CD14-positive monocyte (primary cell): ENCODE measurements around the gene TOGARAM1. TPM values are rescaled to one million over a fixed set of nuclear protein-coding genes. Genes with fewer than 3 reads are reported as not detected.
A peak's percentile ranks its signal among the peaks of the same experiment; 100 is the strongest.

Experiments
- DNase-seq, 3 donors: peaks; one replicate each; pipeline ENCODE4 v3.0.0-alpha.2; 2011 to 2022
- H2AFZ ChIP-seq: 2 replicates; pipeline ENCODE4 v1.6.0; 2012; ENCODE audit warnings: mild to moderate bottlenecking, low read depth, low read length, inconsistent platforms; ENCODE audit not compliant: insufficient read depth, poor library complexity, severe bottlenecking
- H3K27ac ChIP-seq, 2 donors: 1 replicate in 1 of 2; 2 replicates in 1 of 2; pipeline ENCODE4 v1.5.1; 2012 to 2013; ENCODE audit warnings: low read length in 2 of 2, control low read depth in 1 of 2, inconsistent platforms in 1 of 2, low read depth in 1 of 2, mild to moderate bottlenecking in 1 of 2
- H3K27me3 ChIP-seq, 2 donors: one replicate each; pipeline versions ENCODE4 v1.6.0 to v1.6.1; 2011 to 2013; ENCODE audit warnings: low read length in 2 of 2; ENCODE audit not compliant: control insufficient read depth in 2 of 2, insufficient read depth in 2 of 2
- H3K36me3 ChIP-seq, 2 donors: replicated peaks in 1 of 2; 1 replicate in 1 of 2; 2 replicates in 1 of 2; pipeline versions ENCODE4 v1.5.1 to v1.6.1; 2012 to 2013; ENCODE audit warnings: low read length in 2 of 2, control low read depth in 1 of 2, inconsistent platforms in 1 of 2, mild to moderate bottlenecking in 1 of 2; ENCODE audit not compliant: insufficient read depth in 2 of 2, control insufficient read depth in 1 of 2
- H3K4me1 ChIP-seq, 2 donors: 1 replicate in 1 of 2; 2 replicates in 1 of 2; pipeline versions ENCODE4 v1.5.1 to v1.6.1; 2012 to 2013; ENCODE audit warnings: low read length in 2 of 2, control low read depth in 1 of 2, inconsistent platforms in 1 of 2, mild to moderate bottlenecking in 1 of 2, moderate library complexity in 1 of 2; ENCODE audit not compliant: insufficient read depth in 2 of 2, control insufficient read depth in 1 of 2
- H3K4me2 ChIP-seq: replicated peaks from 2 replicates; pipeline ENCODE3; 2012; ENCODE audit warnings: low read length, moderate library complexity, mild to moderate bottlenecking; ENCODE audit not compliant: poor library complexity, severe bottlenecking; ENCODE audit errors: extremely low read depth
- H3K4me3 ChIP-seq, 3 experiments: fragments of 200-600 bp in 1 of 3; sonication (generic) in 1 of 3; replicated peaks in 1 of 3; 1 replicate in 2 of 3; 2 replicates in 1 of 3; pipeline ENCODE4 v1.5.1; 2011 to 2013; ENCODE audit warnings: low read length in 3 of 3, mild to moderate bottlenecking in 3 of 3, control low read depth in 2 of 3, low read depth in 2 of 3, inconsistent platforms in 1 of 3, moderate library complexity in 1 of 3
- H3K79me2 ChIP-seq: 2 replicates; pipeline ENCODE4 v1.6.0; 2012; ENCODE audit warnings: mild to moderate bottlenecking, control low read depth, inconsistent platforms, low read length, moderate library complexity; ENCODE audit not compliant: insufficient read depth
- H3K9ac ChIP-seq: 2 replicates; pipeline ENCODE4 v1.6.0; 2017; ENCODE audit warnings: low read length, mild to moderate bottlenecking; ENCODE audit not compliant: insufficient read depth, poor library complexity, severe bottlenecking
- H3K9me3 ChIP-seq, 2 donors: replicated peaks in 1 of 2; 1 replicate in 1 of 2; 2 replicates in 1 of 2; pipeline versions ENCODE4 v1.5.1 to v1.6.1; 2012 to 2013; ENCODE audit warnings: low read length in 2 of 2, control low read depth in 1 of 2; ENCODE audit not compliant: control insufficient read depth in 1 of 2, insufficient read depth in 1 of 2
- H4K20me1 ChIP-seq: 2 replicates; pipeline ENCODE4 v1.6.0; 2012; ENCODE audit warnings: mild to moderate bottlenecking, low read length, control low read depth, moderate library complexity; ENCODE audit not compliant: insufficient read depth
- H3K27ac Mint-ChIP-seq, 7 donors: one replicate each; pipeline ENCODE4 v1.8.0; 2020; ENCODE audit warnings: mild to moderate bottlenecking in 7 of 7, mixed read lengths in 7 of 7, moderate library complexity in 6 of 7, inconsistent platforms in 2 of 7
- H3K27me3 Mint-ChIP-seq, 3 donors: one replicate each; pipeline ENCODE4 v1.8.0; 2021 to 2022; ENCODE audit warnings: low read depth in 3 of 3, mild to moderate bottlenecking in 3 of 3, mixed read lengths in 3 of 3, moderate library complexity in 3 of 3, inconsistent platforms in 1 of 3
- H3K36me3 Mint-ChIP-seq, 2 donors: one replicate each; pipeline ENCODE4 v1.8.0; 2020; ENCODE audit warnings: mixed read lengths in 2 of 2, inconsistent platforms in 1 of 2, mild to moderate bottlenecking in 1 of 2
- H3K4me1 Mint-ChIP-seq: one replicate; pipeline ENCODE4 v1.8.0; 2020; ENCODE audit warnings: mild to moderate bottlenecking, mixed read lengths
- H3K4me3 Mint-ChIP-seq, 2 donors: one replicate each; pipeline ENCODE4 v1.8.0; 2020; ENCODE audit warnings: mild to moderate bottlenecking in 2 of 2, mixed read lengths in 2 of 2, moderate library complexity in 1 of 2
- H3K9me3 Mint-ChIP-seq, 7 donors: one replicate each; pipeline ENCODE4 v1.8.0; 2020 to 2022; ENCODE audit warnings: mixed read lengths in 7 of 7, mild to moderate bottlenecking in 6 of 7, moderate library complexity in 6 of 7, inconsistent platforms in 2 of 7
- WGBS: methylation state at CpG from one replicate; pipeline ENCODE4 v1.1.5; 2013; ENCODE audit warnings: missing lambda C conversion rate; ENCODE audit not compliant: insufficient coverage; 5-methylcytosine and 5-hydroxymethylcytosine counted together
- intact Hi-C, 2 donors: fragments of 100-400 bp; cut with micrococcal nuclease; formaldehyde crosslinking; loops; one replicate each; pipeline versions ENCODE4 v1.15.0 to v1.15.1; 2023
- polyA plus RNA-seq, 3 donors: library from polyadenylated mRNA; depleted of rRNA in 1 of 3; unstranded in 2 of 3; stranded (reverse) in 1 of 3; fragments of 300-500 nt in 2 of 3; fragments of >200 nt in 1 of 3; fragmentation: Illumina TruSeq in 2 of 3; gene quantifications; 1 replicate in 2 of 3; 2 replicates in 1 of 3; pipeline ENCODE4 v1.2.3, GENCODE V29; 2012 to 2021
- TF ChIP-seq, protein P1 (sequence below): fragments of 200-600 bp; IDR thresholded peaks from one replicate; pipeline ENCODE4 v1.8.0; 2022; ENCODE audit warnings: antibody characterized with exemption, mild to moderate bottlenecking

TOGARAM1 gene
- polyA plus RNA-seq, 3 donors, result 2.6 to 3.8 (median 3.4) TPM

DNA sequence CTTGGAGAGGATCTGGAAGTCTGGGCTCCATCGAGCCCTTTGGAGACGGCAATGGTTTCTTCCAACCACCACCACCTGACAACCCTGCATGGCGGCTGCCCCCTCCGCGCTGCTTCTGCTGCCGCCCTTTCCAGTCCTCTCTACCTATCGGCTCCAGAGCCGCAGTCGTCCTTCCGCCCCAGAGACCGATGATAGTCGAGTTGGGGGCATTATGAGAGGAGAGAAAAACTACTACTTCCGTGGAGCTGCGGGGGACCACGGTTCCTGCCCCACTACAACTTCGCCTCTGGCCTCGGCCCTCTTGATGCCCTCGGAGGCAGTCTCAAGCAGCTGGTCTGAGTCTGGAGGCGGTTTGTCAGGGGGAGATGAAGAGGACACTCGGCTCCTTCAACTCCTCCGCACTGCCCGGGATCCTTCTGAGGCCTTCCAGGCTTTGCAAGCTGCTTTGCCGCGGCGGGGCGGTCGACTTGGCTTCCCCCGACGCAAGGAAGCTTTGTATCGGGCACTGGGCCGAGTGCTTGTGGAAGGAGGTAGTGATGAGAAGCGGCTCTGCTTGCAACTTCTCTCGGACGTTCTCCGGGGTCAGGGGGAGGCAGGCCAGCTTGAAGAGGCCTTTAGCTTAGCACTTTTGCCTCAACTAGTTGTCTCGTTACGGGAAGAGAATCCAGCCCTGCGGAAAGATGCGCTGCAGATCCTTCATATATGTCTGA lies 499 bp downstream of the TOGARAM1 start:
- H3K9me3 ChIP-seq, result peaks cover 0 to 5% of the 10 kb centered on the region in 2 donors
- no peaks in the 10 kb centered on the region for H3K27me3 Mint-ChIP-seq
- peaks cover 21% of the 10 kb centered on the region for H4K20me1 ChIP-seq
- DNase-seq, result peak in 2 of 3 donors; percentile 15 to 29
- H3K4me3 Mint-ChIP-seq, result no peak overlapping the region
- no peaks in the 10 kb centered on the region for H3K36me3 ChIP-seq
- peak overlapping the region; percentile 85 for H3K9ac ChIP-seq
- H3K27me3 ChIP-seq, result no peaks in the 10 kb centered on the region
- H3K4me1 Mint-ChIP-seq, result peaks cover 55% of the 10 kb centered on the region
- intact Hi-C loops, result loop anchor here (2.0 to 10.0 kb wide), 7 partner anchors 65 to 290 kb away; partner anchors contain the start of genes FANCM (in 2 of the 2), PRPF39 (in 2 of the 2), FKBP3 (in 1 of the 2) and MIS18BP1 (in 1 of the 2)
- TF ChIP-seq, protein P1, sequence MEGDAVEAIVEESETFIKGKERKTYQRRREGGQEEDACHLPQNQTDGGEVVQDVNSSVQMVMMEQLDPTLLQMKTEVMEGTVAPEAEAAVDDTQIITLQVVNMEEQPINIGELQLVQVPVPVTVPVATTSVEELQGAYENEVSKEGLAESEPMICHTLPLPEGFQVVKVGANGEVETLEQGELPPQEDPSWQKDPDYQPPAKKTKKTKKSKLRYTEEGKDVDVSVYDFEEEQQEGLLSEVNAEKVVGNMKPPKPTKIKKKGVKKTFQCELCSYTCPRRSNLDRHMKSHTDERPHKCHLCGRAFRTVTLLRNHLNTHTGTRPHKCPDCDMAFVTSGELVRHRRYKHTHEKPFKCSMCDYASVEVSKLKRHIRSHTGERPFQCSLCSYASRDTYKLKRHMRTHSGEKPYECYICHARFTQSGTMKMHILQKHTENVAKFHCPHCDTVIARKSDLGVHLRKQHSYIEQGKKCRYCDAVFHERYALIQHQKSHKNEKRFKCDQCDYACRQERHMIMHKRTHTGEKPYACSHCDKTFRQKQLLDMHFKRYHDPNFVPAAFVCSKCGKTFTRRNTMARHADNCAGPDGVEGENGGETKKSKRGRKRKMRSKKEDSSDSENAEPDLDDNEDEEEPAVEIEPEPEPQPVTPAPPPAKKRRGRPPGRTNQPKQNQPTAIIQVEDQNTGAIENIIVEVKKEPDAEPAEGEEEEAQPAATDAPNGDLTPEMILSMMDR, result no peak
- H3K27ac Mint-ChIP-seq, result no peak overlapping the region
- peak overlapping the region; percentile 80 to 97 (median 85) for H3K4me3 ChIP-seq
- H2AFZ ChIP-seq, result peak overlapping the region; percentile 99
- H3K4me2 ChIP-seq, result peak overlapping the region; percentile 96
- H3K4me1 ChIP-seq, result peaks cover 42 to 67% of the 10 kb centered on the region in 2 donors
- H3K36me3 Mint-ChIP-seq, result no peaks in the 10 kb centered on the region
- WGBS, result 2% methylated on average over 19 of the region's 39 CpGs
- H3K27ac ChIP-seq, result peak overlapping the region; percentile 85 to 94
- peaks cover 89% of the 10 kb centered on the region for H3K79me2 ChIP-seq
- peaks cover 0 to 20% (median 7%) of the 10 kb centered on the region in 7 donors for H3K9me3 Mint-ChIP-seq

DNA sequence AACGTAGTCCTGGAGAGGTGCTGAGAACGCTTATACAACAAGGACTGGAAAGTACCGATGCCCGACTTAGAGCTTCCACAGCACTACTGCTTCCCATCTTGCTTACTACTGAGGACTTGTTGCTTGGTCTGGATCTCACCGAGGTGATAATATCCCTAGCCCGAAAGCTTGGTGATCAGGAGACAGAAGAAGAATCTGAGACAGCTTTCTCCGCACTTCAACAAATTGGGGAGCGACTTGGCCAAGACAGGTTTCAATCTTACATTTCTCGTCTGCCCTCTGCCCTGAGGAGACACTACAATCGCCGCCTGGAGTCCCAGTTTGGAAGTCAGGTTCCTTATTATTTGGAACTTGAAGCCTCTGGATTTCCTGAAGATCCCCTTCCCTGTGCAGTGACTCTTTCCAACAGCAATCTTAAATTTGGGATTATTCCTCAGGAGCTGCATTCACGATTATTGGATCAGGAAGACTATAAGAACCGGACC lies 1.1 kb downstream of the TOGARAM1 start:
- no peaks in the 10 kb centered on the region for H3K27me3 ChIP-seq
- peaks cover 0 to 5% of the 10 kb centered on the region in 2 donors for H3K9me3 ChIP-seq
- peaks cover 89% of the 10 kb centered on the region for H3K79me2 ChIP-seq
- Mint-ChIP-seq H3K36me3 (no peaks in the 10 kb centered on the region), H3K4me1 (peaks cover 60% of the 10 kb centered on the region), H3K27ac (no peak overlapping the region), H3K27me3 (no peaks in the 10 kb centered on the region), H3K9me3 (peaks cover under 1 to 20% (median 8%) of the 10 kb centered on the region in 7 donors), H3K4me3 (no peak overlapping the region)
- H3K27ac ChIP-seq, result peak overlapping the region in 1 of 2 donors; percentile 94
- H3K4me2 ChIP-seq, result peak overlapping the region; percentile 96
- H3K36me3 ChIP-seq, result no peaks in the 10 kb centered on the region
- H3K4me1 ChIP-seq, result peaks cover 46 to 71% of the 10 kb centered on the region in 2 donors
- H4K20me1 ChIP-seq, result peaks cover 17% of the 10 kb centered on the region
- TF ChIP-seq, protein P1, result no peak
- DNase-seq, result peak in 2 of 3 donors; percentile 5 to 28
- WGBS, result 2% methylated on average over 7 of the region's 13 CpGs
- intact Hi-C loops, result loop anchor here (2.0 to 10.0 kb wide), 7 partner anchors 66 to 289 kb away; partner anchors contain the start of genes FANCM (in 2 of the 2), PRPF39 (in 2 of the 2), FKBP3 (in 1 of the 2) and MIS18BP1 (in 1 of the 2)
- peak overlapping the region; percentile 80 to 97 (median 85) for H3K4me3 ChIP-seq
- H2AFZ ChIP-seq, result peak overlapping the region; percentile 99
- peak overlapping the region; percentile 85 for H3K9ac ChIP-seq
